Karpas-422 (cell line): ENCODE results near the gene LEFTY2. TPM values are rescaled to one million over a fixed set of nuclear protein-coding genes. Genes with fewer than 3 reads are reported as not detected.
"Not testable (repeated sequence)": the region's sequence is repeated elsewhere in the genome, so short reads cannot be mapped to it uniquely, and the experiment has no call there.

Experiments used
- DNase-seq: peaks from one replicate; pipeline ENCODE4 v3.0.0-alpha.2; 2015
- H2AFZ ChIP-seq: fragments of 200-600 bp; sonication (generic); 2 replicates; pipeline ENCODE4 v1.6.1; 2014; ENCODE audit warnings: antibody characterized with exemption, low read length, mixed read lengths
- H3K27ac ChIP-seq: fragments of 200-600 bp; sonication (generic); 2 replicates; pipeline ENCODE4 v1.5.1; 2014; ENCODE audit warnings: mild to moderate bottlenecking, low read length, moderate library complexity
- H3K27me3 ChIP-seq: fragments of 200-600 bp; sonication (generic); 2 replicates; pipeline ENCODE4 v1.6.1; 2014; ENCODE audit warnings: low read length, mixed read lengths
- H3K36me3 ChIP-seq: fragments of 200-600 bp; sonication (generic); 2 replicates; pipeline ENCODE4 v1.6.1; 2014; ENCODE audit warnings: low read length, mixed read lengths; ENCODE audit not compliant: insufficient read depth
- H3K4me1 ChIP-seq: fragments of 200-600 bp; sonication (generic); 2 replicates; pipeline ENCODE4 v1.6.1; 2014; ENCODE audit warnings: mild to moderate bottlenecking, low read length, mixed read lengths
- H3K4me2 ChIP-seq: fragments of 200-600 bp; sonication (generic); 2 replicates; pipeline ENCODE4 v1.6.1; 2014; ENCODE audit warnings: low read length, low read depth, mild to moderate bottlenecking; ENCODE audit not compliant: poor library complexity, severe bottlenecking
- H3K4me3 ChIP-seq: fragments of 200-600 bp; sonication (generic); 2 replicates; pipeline ENCODE4 v1.5.1; 2014; ENCODE audit warnings: mild to moderate bottlenecking, antibody characterized with exemption, low read length, mixed read lengths
- H3K79me2 ChIP-seq: fragments of 200-600 bp; sonication (generic); 2 replicates; pipeline ENCODE4 v1.6.1; 2014; ENCODE audit warnings: mild to moderate bottlenecking, low read length, mixed read lengths
- H3K9ac ChIP-seq: fragments of 200-600 bp; sonication (generic); 2 replicates; pipeline ENCODE4 v1.6.0; 2014; ENCODE audit warnings: low read length
- H3K9me2 ChIP-seq: fragments of 200-600 bp; sonication (generic), shearing (Covaris generic); replicated peaks from 2 replicates; pipeline ENCODE4 v1.6.0; 2014; ENCODE audit warnings: mild to moderate bottlenecking, low read length, moderate library complexity; ENCODE audit not compliant: insufficient read depth
- H3K9me3 ChIP-seq: fragments of 300-700, 200-600 bp; sonication (generic); 2 replicates; pipeline ENCODE4 v1.6.1; 2014; ENCODE audit warnings: low read length, mixed read lengths
- H4K20me1 ChIP-seq: fragments of 200-600 bp; sonication (generic); 2 replicates; pipeline ENCODE4 v1.6.1; 2014; ENCODE audit warnings: mild to moderate bottlenecking, antibody characterized with exemption, low read length, low read depth; ENCODE audit not compliant: insufficient read depth
- total RNA-seq: library from RNA; depleted of rRNA; stranded (reverse); fragments of >200 nt; shearing (Covaris generic); gene quantifications from 2 replicates; pipeline ENCODE4 v1.2.3, GENCODE V29; 2014; ENCODE audit warnings: low replicate concordance

The LEFTY2 gene
- total RNA-seq, 1 experiment from 2014 or later = not detected

DNA sequence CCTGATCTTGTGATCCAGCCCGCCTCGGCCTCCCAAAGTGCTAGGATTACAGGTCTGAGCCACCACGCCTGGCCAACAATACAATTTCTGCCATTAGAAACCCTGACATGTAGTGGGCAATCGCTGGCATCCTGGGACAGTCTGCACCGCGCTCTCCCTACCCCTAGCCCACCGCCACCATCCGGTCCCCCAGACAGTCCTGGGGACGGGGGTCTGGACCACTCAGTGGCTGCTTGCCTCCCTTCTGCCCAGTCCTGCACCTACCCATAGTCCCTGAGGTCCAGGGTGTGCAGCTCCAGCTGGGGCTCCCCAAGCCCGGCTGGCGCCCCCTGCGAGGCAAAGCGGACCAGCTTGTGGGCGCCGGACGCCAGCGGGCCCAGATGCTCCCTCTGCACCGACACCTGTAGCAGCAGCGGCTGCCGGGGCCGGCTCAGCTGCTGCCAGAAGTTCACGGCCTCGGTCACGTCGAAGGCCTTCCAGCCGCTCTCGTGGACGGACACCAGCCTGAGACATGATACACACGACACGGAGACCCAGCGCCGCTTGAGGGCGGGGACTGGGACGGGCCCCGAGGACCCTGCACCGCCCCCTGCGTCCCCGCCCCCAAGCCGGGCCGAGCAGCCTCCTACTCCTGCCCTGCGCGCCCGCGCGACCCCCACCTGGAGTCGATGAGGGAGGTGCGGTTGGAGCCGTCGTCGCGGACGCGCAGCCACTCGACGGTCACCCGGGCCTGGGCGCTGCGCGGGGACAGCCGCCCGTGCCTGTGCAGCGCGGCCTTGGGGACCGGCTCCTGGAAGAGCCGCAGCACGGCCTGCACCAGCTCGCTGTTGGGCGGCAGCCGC, 1.7 kb downstream of the LEFTY2 start:
- H3K36me3 ChIP-seq, H3K27ac ChIP-seq, H3K4me2 ChIP-seq, H4K20me1 ChIP-seq, H3K4me1 ChIP-seq, H3K4me3 ChIP-seq, H3K79me2 ChIP-seq, H3K9ac ChIP-seq, H3K27me3 ChIP-seq, DNase-seq, H3K9me2 ChIP-seq, H2AFZ ChIP-seq, H3K9me3 ChIP-seq: not testable (repeated sequence)

- peaks cover 7% of the 10 kb centered on the region for H3K4me1 ChIP-seq
- no peaks in the 10 kb centered on the region for H3K36me3 ChIP-seq
- H2AFZ ChIP-seq = no peak overlapping the region
- H3K4me2 ChIP-seq = no peak overlapping the region
- H3K27me3 ChIP-seq = no peaks in the 10 kb centered on the region
- no peak overlapping the region for H3K4me3 ChIP-seq
- H4K20me1 ChIP-seq = no peaks in the 10 kb centered on the region
- no peak overlapping the region for H3K27ac ChIP-seq
- DNase-seq = no peak
- H3K9ac ChIP-seq = no peak overlapping the region
- no peaks in the 10 kb centered on the region for H3K9me3 ChIP-seq
- no peaks in the 10 kb centered on the region for H3K9me2 ChIP-seq
- no peaks in the 10 kb centered on the region for H3K79me2 ChIP-seq
These were observed 3.7 kb downstream of the LEFTY2 start for GRCh38 chr1:225937048-225937968.

GRCh38 chr1:225936523-225936922, 4.5 kb downstream of the LEFTY2 start:
- no peaks in the 10 kb centered on the region for H3K9me2 ChIP-seq
- H3K4me3 ChIP-seq = no peak overlapping the region
- H3K4me1 ChIP-seq = peaks cover 7% of the 10 kb centered on the region
- H2AFZ ChIP-seq = no peak overlapping the region
- H4K20me1 ChIP-seq = no peaks in the 10 kb centered on the region
- DNase-seq = no peak
- no peak overlapping the region for H3K27ac ChIP-seq
- H3K9ac ChIP-seq = no peak overlapping the region
- no peaks in the 10 kb centered on the region for H3K79me2 ChIP-seq
- H3K27me3 ChIP-seq = no peaks in the 10 kb centered on the region
- H3K9me3 ChIP-seq = no peaks in the 10 kb centered on the region
- H3K4me2 ChIP-seq = no peak overlapping the region
- H3K36me3 ChIP-seq = no peaks in the 10 kb centered on the region

- H3K36me3 ChIP-seq, H3K4me2 ChIP-seq, H3K9me3 ChIP-seq, H3K9me2 ChIP-seq, H3K27me3 ChIP-seq, H3K4me3 ChIP-seq, H4K20me1 ChIP-seq, H3K4me1 ChIP-seq, H2AFZ ChIP-seq, H3K9ac ChIP-seq, H3K79me2 ChIP-seq, H3K27ac ChIP-seq, DNase-seq: not testable (repeated sequence)
These were observed 4.9 kb downstream of the LEFTY2 start for GRCh38 chr1:225936086-225936485.

DNA sequence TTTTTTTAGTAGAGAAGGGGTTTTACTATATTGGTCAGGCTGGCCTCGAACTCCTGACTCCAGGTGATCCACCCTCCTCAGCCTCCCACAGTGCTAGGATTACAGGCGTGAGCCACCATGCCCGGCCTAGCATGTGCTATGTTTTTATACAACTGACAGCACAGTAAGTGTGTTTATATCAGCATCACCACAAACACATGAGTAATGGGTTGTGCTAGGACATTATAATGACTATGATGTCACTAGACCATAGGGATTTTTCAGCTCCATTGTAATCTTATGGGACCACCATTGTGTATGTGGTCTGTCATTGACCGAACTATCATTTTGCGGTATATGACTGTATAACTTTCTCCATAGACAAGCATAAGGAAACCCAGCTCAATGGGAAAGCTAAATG, 6.3 kb downstream of the LEFTY2 start:
- Histone ChIP-seq H3K27ac (no peak overlapping the region), H3K79me2 (no peaks in the 10 kb centered on the region), H3K9me2 (no peaks in the 10 kb centered on the region), H3K9me3 (no peaks in the 10 kb centered on the region), H3K4me2 (no peak overlapping the region), H3K36me3 (no peaks in the 10 kb centered on the region), H2AFZ (no peak overlapping the region), H3K4me3 (no peak overlapping the region), H4K20me1 (no peaks in the 10 kb centered on the region), H3K4me1 (peaks cover 7% of the 10 kb centered on the region), H3K9ac (no peak overlapping the region), H3K27me3 (no peaks in the 10 kb centered on the region)
- DNase-seq = no peak

GRCh38 chr1:225933072-225933471, 7.9 kb downstream of the LEFTY2 start:
- no peaks in the 10 kb centered on the region for H4K20me1 ChIP-seq
- H3K4me3 ChIP-seq = no peak overlapping the region
- no peak overlapping the region for H2AFZ ChIP-seq
- H3K27me3 ChIP-seq = no peaks in the 10 kb centered on the region
- H3K4me1 ChIP-seq = peaks cover 7% of the 10 kb centered on the region
- H3K9ac ChIP-seq = no peak overlapping the region
- no peak overlapping the region for H3K4me2 ChIP-seq
- no peak overlapping the region for H3K27ac ChIP-seq
- no peaks in the 10 kb centered on the region for H3K9me2 ChIP-seq
- H3K79me2 ChIP-seq = no peaks in the 10 kb centered on the region
- no peaks in the 10 kb centered on the region for H3K36me3 ChIP-seq
- H3K9me3 ChIP-seq = no peaks in the 10 kb centered on the region
- DNase-seq = no peak

DNA sequence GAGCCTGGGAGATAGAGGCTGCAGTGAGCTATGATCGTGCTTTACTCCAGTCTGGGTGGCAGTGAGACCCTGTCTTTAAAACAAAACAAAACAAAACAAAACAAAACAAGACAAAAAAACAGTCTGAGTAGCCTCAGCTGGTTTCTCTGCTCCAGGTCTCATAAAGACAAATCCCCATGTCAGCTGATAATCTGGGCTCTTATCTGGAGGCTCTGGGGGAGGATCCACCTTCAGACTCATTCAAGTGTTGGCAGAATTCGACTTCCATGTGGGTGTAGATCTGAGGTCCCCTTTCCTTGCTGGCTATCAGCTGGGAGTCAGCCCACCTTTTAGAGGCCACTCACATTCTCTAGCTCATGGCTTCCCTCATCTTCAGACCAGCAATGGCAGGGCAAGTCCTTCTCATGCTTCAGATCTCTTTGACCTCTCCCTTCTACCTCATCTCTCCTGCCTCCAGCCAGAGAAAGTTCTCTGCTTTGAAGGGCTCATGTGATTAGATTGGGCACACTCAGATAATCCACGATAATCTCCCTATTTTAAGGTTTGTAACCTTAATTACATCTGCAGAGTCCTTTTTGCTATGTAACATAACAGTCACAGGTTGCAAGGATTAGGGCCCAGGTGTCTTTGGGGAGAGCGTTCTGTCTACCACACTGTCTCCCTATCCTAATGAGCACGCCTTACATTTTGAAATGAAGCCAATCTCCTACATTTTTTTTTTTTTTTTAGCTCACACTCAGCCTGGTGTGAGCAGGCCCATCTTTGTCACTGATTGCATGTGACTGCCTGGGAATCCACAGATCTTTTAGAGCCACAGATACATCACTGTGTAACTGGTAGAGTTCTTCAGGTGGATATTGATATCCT, 9.5 kb downstream of the LEFTY2 start:
- Histone ChIP-seq H3K36me3 (no peaks in the 10 kb centered on the region), H3K4me3 (no peak overlapping the region), H4K20me1 (no peaks in the 10 kb centered on the region), H2AFZ (no peak overlapping the region), H3K9me2 (no peaks in the 10 kb centered on the region), H3K9me3 (no peaks in the 10 kb centered on the region), H3K4me2 (no peak overlapping the region), H3K27ac (no peak overlapping the region), H3K27me3 (no peaks in the 10 kb centered on the region), H3K79me2 (no peaks in the 10 kb centered on the region), H3K9ac (no peak overlapping the region), H3K4me1 (peaks cover 2% of the 10 kb centered on the region)
- DNase-seq = no peak

GRCh38 chr1:225930566-225930965, 10.5 kb downstream of the LEFTY2 start:
- no peak overlapping the region for H3K27ac ChIP-seq
- no peak overlapping the region for H2AFZ ChIP-seq
- no peak overlapping the region for H3K4me3 ChIP-seq
- no peaks in the 10 kb centered on the region for H3K36me3 ChIP-seq
- no peaks in the 10 kb centered on the region for H3K27me3 ChIP-seq
- no peak overlapping the region for H3K9ac ChIP-seq
- H3K9me3 ChIP-seq = no peaks in the 10 kb centered on the region
- DNase-seq = no peak
- no peaks in the 10 kb centered on the region for H4K20me1 ChIP-seq
- no peaks in the 10 kb centered on the region for H3K79me2 ChIP-seq
- no peaks in the 10 kb centered on the region for H3K4me1 ChIP-seq
- H3K4me2 ChIP-seq = no peak overlapping the region
- no peaks in the 10 kb centered on the region for H3K9me2 ChIP-seq
